Dedifferentiated amniotic fluid mesenchymal stem cell (primary cell): ENCODE measurements around the gene ATP8B3.
A peak's percentile ranks its signal among the peaks of the same experiment; 100 is the strongest.

Experiments
- DNase-seq: peaks from one replicate; pipeline ENCODE4 v3.0.0-alpha.2; 2016; ENCODE audit errors: extremely low spot score

The ATP8B3 gene

DNA sequence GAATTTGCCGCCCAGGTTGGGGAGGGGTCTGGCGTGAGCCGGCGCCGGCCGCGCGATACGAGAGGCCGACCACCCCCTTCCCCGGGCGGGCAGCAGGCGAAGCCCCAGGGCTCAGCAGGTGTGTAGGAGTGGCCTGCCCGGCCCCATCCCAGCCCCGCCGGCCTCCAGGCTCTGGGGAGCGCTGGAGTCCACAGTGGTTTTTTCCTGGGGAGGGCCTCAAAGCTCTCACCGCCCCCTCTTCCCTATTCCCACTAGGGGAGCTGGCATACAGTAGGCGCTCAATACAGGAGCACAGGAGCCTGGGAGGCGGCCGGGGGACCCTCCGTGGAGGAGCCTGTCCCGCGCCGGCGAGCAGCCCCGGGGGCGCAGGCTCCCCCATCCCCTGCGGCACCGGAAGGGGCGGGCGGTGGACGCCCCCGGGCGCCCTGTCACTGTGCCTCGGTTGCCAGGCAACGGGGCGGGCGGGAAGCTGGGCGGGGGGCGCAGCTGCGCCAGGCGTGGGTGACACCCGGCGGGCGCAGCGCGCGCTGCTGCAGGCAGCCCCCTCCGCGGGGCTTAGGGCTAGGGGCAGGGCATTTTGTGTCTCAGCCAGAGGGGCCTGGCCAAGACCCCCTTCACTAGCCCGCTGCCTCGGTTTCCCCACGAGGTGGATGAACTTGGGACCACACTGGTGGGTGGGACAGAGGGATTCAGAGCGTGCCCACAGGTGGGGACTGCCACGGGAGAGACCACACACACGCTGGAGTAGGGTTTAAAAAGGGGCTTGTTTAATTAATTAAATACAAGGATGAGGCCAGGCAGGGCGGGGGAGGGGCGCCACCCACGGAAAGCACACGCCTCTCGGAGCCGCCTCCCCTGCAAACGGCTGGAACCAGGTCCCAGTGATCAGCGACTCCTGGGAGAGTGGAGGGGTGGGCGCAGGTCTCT, 39.8 kb upstream of the ATP8B3 start:
- DNase-seq: no peak

DNA sequence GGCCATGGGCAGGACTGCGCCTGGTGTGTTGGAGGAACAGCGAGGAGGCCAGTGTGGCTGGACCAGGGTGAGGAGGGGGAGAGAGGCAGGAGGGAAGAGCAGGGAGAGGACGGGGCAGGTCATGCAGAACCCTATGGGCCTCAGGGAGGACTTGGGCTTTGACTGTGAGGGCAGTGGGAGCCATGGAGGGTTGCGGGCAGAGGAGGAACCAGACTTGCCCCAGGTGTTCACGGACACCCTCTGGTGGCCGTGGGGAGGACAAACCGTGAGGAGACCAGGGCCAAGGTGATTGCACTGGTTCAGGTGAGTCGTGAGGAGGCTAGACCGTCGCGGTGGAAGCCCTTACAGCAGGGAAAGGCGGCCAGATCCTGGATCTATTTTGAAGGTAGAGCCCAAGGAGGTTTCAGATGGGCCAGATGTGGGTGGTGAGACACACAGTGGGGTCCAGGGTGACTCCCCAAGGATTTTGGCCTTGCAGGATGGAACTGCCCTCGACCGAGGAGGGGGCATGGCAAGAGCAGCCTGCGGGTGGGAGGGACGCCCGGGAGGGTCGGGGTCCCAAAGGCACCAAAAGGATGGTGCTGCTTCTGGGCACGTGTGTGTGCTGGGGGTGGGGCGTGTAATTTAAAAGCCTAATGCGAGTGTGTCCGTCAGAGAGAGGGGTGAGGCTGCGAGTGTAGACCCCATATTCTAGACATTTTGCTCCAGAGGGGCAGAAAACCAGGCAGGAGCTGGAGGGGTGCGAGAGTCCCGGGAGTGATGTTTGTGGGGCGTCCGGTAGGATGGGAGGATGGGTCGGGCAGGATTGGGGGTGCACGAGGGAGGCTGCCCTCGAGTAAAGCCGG, 39.0 kb upstream of the ATP8B3 start:
- no peak for DNase-seq

DNA sequence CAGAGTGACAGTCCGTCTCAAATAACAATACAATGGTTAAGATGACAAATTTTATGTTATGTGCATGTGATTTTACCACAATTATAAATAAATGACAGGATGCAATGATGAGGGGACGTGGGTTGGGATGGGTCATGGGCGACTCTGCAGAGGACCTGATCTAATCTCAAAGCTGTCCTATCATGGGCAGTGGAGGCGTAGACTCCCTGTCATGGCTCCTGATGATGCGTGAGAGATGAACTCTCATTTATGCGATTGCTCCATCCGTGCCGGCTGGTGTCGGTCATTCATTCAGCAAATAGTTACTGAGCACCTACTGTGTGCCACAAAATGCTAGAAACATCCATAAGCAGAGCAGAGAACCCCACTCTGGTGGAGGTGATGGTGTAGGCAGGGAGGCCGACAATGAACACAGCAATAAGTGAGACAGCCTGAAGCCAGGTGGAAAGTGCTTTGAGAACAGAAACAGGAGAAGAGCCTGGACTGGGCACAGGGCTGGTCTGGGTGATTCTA, 37.9 kb upstream of the ATP8B3 start:
- DNase-seq: no peak

DNA sequence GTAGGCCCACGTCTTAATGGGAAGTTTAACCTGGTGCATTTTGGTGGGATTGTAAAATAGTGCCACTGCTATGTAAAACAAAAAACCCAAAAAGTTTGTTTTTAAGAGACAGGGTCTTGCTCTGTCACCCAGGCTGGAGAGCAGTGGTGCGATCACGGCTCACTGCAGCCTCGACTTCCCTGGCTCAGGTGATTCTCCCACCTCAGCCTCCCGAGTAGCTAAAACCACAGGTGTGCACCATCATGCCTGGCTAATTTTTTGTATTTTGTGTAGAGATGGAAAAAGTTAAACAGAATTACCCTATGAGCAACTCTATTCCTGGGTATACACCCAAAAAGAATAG, 37.0 kb upstream of the ATP8B3 start:
- DNase-seq: no peak

DNA sequence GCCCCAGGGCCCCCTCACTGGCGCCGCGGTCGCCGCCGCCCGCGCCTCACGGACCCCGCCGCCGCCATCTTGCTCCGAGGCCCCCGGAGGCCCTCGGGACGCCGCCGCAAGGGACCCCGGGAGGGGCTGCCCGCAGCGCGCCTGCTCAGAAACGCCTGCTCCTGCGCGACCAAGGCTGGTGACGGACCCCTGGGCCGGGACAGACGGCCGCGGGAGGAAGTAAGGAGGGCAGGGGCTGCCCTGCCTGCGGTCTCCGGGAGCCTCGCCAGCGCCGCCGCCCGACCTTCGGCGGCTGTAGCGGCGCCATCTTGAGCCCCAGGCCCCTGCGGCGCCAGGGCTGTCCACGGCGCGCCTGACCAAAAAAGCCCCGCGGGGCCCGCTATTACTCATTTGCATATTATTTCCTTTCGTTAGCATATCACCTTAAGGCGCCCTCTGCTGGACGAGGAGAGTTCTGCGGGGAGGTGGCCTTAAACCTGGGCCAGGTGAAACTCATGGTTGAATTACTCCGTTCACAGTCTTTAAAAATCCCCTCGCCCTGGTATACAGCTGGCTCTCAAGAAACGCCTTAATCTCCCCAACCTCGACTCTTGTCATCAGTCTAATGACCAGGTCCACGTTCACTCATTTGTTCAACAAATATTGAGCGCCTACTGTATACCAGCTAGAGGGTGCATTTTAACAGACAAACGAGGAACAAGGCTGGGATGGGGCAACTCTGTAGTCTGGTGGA, 36.5 kb upstream of the ATP8B3 start, which contains the start of gene REXO1:
REXO1 (minus strand) TSS at position 85 of the 733 bp plus-strand sequence. CDS start 125 bp downstream, outside the sequence.
- DNase-seq: peak; percentile 88

DNA sequence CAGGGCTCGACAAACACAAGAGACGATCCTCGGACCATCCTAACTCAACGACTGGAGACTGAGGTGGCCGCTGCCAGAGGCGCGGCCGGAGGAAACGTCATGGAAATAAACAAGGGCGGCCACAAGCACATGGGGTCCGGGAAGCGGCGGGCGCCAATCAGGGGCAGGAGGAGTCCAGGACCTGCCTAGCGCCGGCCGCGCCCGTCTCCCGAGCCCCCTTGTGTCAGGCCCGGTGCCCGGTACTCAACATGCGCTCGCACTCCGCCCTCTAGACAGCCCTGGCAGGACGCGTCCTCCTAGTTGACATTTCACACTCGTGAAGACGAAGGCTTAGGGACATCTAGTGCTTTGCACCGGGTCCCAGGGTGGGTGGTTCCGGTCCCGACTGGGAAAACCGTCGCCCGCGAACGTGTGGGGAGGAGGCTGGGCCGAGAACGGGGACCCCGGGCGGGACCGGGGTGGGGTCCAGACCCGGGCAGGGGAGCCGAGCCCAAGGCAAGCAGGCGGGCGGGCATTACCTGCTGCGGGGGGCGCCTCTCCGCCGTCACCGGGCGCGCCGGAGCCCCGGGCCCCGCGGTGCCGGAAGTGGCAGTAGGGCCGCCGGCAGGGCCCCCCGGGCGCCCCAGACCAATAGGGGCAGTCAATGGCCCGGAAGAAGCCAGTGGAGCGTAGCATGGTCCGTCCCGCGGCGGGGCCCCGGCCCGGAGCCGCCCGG, 35.8 kb upstream of the ATP8B3 start:
- peak; percentile 46 for DNase-seq

DNA sequence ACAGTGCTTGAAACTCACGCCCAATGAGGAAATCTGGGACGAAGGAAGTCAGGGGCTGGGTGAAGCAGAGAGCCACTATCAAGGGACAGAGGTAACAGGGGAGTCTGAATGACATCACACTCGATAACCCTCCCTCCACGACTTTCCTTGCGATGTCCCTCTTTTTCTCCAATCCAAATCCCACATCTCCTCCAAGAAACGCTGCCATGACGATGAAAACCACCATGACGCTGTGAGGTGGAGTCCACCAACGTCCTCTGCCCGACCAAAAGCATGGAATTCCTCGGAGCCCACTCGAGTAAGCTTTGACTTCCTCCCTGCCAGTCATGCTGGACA, 35.2 kb upstream of the ATP8B3 start:
- no peak for DNase-seq

DNA sequence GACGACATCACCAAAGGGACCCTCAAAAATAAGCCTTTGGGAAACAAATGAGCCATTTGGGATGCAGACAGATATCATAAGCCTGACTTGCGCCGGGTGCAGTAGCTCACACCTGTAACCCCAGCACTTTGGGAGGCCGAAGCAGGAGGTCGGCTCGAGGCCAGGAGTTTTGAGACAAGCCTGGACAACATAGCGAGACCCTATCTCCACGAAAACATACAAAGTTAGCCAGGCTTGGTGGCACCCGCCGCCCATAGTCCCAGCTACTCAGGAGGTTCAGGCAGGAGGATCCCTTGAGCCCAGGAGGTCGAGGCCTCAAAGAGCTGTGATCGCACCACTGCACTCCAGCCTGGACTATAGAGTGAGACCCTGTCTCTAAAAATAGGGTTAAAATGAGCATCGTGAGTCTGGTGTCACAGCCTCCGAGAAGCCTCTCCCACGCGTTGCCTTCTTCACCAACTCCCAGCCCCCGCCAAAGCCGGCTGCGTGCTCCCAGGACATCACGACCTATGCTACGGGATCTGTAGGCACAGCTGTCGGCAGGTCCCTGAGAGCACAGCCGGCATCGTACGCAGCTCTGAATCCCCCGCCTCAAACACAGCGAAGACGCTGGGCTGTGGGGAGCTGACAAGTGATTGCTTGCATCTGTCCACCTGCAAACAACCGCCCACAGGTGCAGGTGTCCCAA, 34.6 kb upstream of the ATP8B3 start:
- no peak for DNase-seq

DNA sequence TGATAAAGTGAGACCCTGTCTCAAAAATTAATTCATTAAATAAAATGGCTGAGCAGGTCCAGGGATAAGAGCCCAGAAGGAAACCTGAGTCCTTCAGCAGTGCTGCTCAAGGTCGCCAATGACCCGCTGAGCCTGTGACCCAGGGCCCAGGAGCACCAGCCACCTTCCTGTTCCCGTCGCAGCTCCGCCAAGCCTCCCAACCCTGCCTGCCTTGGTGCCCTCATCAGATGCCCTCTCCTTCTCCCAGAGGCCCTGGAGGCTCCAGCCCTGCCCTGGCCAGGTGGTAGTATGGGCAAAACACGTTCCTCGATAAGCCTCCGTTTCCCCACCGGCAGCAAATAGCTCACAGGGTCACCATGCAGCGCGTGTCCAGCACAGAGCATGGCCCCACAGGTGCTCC, 33.6 kb upstream of the ATP8B3 start:
- DNase-seq: no peak

DNA sequence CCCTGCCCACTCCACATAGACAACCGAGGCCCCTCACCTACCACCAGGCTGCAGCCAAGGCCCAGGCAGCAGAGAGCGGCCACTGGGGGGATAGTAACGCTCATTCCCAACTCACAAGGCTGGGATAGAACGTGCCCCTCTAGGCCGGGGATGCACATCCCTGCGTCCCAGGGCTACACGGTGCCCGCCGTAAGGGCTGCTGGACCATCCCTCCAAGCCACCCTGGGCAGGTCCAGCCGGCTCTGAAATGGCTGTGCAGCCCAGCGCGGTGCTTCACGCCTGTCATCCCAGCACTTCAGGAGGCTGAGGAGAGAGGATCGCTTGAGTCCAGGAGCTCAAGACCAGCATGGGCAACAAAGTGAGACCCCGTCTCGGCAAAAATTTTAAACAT, 33.0 kb upstream of the ATP8B3 start:
- DNase-seq: no peak

DNA sequence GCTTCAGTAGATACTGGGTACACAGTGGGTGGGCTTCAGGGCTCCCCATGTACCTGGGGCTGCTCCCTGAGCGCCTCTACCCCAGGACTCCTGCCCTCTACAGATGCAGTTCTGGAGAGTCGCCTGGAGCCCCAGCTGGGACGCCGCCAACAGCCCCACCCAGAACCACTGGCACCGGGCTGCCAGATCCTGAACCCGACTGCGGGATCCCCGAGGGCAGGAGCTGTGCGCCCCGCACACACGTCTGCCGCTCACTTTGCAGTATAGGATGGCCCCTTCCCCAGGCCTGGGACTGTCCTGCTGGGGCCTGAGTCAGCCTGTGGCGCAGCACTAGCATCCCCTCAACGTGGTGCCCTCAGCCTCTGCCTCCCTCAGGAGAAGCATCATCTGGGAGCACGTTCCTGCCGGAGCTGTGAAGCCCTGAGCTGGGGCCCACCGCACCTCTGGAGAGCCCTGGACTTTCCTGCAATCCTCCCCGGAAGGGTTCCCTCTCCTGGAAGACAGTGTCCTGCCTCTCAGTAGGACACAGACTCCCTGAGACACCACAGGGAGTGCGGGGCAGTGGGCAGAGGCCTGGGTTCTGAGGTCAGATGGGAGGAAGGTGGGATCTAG, 32.5 kb upstream of the ATP8B3 start:
- DNase-seq: no peak

DNA sequence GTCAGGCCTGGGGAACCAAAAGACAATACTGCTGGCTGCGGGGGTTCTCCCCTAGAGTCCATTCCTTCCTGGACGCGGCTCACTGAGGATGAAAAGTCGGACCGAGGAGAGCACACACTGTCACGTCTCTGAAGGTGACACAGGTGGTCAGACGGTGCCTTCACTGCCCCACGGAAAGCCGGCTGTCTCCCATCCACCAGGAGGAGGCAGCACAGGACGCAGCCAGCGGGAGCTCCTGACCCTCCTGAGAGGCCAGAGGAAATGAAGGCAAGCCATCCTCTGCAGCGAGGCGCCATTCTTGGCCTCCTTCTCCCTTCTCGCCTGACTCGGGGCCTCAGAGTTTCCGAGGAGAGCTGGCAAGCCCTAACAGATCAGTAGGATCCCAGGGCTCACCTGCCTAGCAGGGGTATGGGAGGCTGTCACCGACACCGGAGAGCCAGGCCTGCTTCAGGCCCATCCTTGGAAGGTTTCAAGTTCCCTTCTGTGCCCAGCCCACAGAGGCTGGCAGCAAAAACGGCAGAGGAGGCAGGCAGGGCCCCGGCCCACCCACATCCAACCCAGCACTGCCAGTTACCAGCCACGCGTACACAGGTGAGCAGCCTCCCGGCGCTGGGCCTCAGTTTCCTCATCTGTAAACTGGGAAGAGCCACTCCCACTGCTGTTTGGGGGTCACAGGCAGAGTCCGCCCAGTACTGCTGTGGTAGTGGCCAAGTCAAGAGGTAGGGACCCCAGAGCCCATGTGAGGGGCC, 31.7 kb upstream of the ATP8B3 start:
- no peak for DNase-seq

DNA sequence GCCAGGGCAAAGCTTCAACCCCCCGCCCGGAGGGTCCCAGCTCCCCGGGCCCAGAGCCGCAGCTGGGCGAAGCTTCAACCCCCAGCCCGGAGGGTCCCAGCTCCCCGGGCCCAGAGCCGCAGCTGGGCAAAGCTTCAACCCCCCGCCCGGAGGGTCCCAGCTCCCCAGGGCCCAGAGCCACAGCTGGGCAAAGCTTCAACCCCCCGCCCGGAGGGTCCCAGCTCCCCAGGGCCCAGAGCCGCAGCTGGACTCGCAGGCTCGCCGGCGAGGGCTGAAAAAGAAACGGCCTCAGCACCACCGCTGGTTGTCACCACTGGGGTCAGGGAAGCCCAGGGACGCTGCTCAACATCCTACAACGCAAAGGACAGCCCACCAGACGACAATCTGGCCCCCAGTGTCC, 31.0 kb upstream of the ATP8B3 start:
- no peak for DNase-seq

DNA sequence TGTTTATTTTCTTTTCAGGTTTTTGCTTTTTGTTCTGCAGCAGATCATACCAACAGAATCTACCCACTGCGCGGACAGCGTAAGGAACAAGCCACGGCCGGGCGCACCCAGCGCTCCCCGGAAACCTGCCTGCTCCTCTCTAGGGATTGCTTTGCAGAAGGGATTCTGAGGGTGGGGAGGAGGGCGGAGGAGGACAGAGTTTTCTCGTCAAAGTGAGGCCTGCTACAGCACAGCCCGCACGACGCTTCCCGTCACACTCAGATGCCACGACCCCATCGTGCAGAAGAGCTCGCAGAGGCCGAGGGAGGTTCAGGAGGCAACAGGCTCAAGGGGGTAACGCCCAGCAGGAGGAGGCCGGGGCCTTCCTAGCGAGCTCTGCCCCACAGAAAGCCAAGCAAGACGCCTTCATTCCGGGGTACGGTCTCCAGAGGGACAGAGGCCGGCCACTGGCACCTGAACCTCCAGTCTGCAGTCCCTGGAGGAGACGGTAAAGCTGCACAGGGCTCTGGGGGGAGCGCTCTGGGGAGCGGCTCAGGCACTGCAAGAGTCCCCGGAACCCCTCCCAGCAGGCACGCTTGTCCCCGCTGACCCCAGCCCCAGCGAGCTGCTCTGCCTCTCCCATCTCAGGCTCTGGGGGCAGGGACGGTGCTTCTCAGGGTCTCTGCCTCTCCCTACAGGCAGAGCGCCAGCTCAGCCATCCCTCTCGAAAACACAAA, 29.3 kb upstream of the ATP8B3 start:
- DNase-seq: no peak

DNA sequence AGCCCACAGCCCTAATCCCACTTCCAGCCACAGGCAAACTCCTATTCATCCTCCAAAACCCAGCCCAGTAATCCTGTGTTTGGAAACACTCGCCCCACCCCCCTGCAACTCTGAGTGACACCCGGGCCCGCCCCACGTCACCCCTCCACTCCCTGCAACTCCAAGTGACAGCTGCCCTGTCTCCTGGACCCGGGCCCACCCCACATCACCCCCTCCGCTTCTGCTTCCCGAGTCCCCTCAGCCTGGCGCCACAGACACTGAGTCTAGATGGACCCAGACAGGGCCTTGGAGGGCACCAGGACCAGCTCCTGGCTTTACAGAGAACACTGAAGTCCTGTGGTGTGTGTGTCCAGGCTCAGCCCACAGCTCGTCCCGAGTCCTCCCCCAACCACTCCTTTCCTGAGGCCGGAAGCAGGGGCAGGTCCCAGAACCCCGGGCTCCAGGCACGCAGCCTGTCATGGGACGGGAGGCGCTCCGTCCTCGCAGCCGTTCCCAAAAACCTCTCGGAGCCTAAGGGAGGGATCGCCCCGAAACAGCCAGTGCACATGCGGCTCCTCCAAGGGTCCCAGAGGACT, 28.6 kb upstream of the ATP8B3 start:
- DNase-seq: no peak

DNA sequence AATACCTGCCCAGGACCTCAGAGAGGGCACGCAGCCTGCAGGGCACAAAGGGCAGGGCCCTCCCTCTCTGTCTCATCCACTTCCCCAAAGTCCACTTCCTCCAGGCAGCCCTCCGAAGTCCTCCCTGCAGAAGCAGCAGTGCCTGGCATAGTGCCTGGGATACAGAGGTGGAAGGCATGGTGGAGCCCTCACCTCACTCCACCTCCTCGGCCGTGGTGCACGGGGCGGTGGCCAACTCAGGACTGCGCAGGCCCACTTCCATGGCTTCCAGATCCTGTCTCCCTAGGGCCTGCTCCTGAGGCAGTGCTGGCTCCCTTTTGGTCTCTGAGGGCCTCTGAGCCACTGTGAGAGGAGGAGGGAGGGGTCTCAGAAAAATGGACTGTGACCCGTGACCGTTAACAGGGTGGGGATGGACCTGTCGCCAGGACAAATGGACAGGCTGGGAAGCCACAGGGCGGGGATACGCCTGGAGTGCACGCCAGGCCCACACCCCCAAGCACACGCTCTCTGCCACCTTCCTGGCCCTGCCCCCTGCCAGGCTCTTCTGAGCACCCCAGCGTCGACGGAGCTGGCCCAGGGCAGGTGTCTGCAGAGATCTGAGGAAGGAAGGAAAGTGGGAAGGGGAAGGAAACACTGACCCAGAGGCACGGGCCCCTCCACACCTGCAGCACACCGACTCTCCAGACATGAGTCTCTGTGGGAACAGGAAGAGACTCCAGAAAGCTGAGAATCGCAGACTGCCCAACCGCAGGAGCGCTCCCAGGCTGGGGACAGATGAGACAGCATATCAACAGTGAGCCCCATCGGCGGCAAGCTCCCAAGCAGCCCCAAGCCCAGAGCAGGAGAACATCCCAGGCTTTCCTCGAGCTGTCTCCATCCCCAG, 27.8 kb upstream of the ATP8B3 start:
- DNase-seq: no peak

DNA sequence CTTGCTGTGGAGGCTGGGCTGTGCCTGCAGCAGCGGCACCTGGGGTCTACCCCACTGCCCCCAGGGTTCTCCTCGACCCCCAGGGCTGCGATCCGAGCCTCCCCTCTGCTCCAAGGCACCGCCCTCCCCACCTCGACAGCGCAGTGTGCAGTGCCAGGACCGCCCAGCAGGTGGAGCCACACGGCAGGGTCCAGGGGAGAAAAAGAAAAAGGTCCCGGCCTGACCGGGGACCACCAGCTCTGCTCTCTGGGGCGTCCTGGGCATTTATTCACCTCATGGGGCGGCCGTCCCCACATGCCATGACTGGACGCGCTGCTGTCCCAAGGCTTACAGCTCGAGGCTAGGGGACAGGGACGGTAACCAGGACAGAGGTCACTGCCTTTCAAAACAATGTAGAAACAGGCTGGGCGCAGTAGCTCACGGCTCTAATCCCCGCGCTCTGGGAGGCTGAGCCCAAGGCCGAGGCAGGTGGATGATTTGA, 25.6 kb upstream of the ATP8B3 start:
- no peak for DNase-seq

DNA sequence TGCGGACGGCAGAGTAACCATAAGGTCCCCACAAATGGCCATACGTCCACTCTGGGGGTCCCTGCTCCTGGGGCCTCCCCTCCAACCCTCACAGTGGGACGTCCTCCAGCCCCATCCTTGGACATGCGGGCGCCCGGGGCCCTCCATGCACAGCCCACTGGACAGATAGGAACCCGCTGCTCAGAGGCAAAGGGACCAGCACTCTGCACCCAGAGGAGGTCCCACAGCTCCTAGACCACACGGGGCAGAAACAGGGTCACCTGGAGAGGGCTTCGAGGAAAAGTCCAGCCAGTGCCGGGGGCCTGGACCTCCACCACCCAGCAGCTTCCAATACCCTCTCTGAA, 25.1 kb upstream of the ATP8B3 start:
- DNase-seq: no peak
